Activated T-cell treated with anti-CD3 and anti-CD28 coated beads, Interleukin-2, amount 50 U/mL, for 48 hours (primary cell): ENCODE data around the gene TSKS.

Experiments used
- DNase-seq, 2 experiments: peaks; one replicate each; pipeline ENCODE4 v3.0.0-alpha.2; 2020

TSKS gene

GRCh38 chr19:49713236-49713845, 49.8 kb downstream of the TSKS start:
- DNase-seq = no peak

- no peak for DNase-seq
Observed at GRCh38 chr19:49712397-49712859, 50.7 kb downstream of the TSKS start.

GRCh38 chr19:49710372-49710951, 52.6 kb downstream of the TSKS start:
- DNase-seq = no peak

GRCh38 chr19:49705919-49706318, 57.2 kb downstream of the TSKS start:
- no peak for DNase-seq

GRCh38 chr19:49704888-49705642, 58.0 kb downstream of the TSKS start:
- DNase-seq = no peak

GRCh38 chr19:49701271-49701786, 61.8 kb downstream of the TSKS start:
- DNase-seq = no peak

- no peak for DNase-seq
Observed at GRCh38 chr19:49700563-49700962, 62.5 kb downstream of the TSKS start.

- no peak for DNase-seq
Observed at GRCh38 chr19:49699364-49699763, 63.7 kb downstream of the TSKS start.

- no peak for DNase-seq
Observed at GRCh38 chr19:49696865-49697264, 66.2 kb downstream of the TSKS start.

GRCh38 chr19:49696115-49696514, 67.0 kb downstream of the TSKS start:
- no peak for DNase-seq

GRCh38 chr19:49692147-49692506, 71.0 kb downstream of the TSKS start:
- DNase-seq = no peak

- DNase-seq = peak; percentile 69 to 70
Observed at GRCh38 chr19:49691243-49692146, 71.6 kb downstream of the TSKS start.

- peak; percentile 78 to 80 for DNase-seq
Observed at GRCh38 chr19:49690656-49691242, 72.4 kb downstream of the TSKS start, which contains the start of gene CPT1C. CPT1C (plus strand) TSS chr19:49691116; CDS start chr19:49692253, 1,137 bp downstream.

- DNase-seq = peak in 1 of 2 experiments; percentile 37
Observed at GRCh38 chr19:49690079-49690655, 72.9 kb downstream of the TSKS start.
